Measurements from ENCODE around the gene POLD1.
"Not testable (repeated sequence)": the region's sequence is repeated elsewhere in the genome, so short reads cannot be mapped to it uniquely, and the experiment has no call there.

The POLD1 gene

GRCh38 chr19:50383852-50384684 lies at the start of gene POLD1:
Gene POLD1, plus strand, starts transcription at chr19:50384347. Its CDS starts 14,505 bp downstream, at chr19:50398852.
- peak; percentile 100 for DNase-seq (ENCODE audit: low spot score)

GRCh38 chr19:50334741-50335421 lies 49.3 kb upstream of the POLD1 start:
- DNase-seq (ENCODE audit: low spot score): no peak

GRCh38 chr19:50337031-50337430 lies 47.1 kb upstream of the POLD1 start:
- not testable (repeated sequence) for DNase-seq (ENCODE audit: low spot score)

- DNase-seq (ENCODE audit: low spot score): no peak
Observed at GRCh38 chr19:50340331-50340730, 43.8 kb upstream of the POLD1 start.

- no peak for DNase-seq (ENCODE audit: low spot score)
Observed at GRCh38 chr19:50341091-50341564, 43.0 kb upstream of the POLD1 start.

- DNase-seq (ENCODE audit: low spot score): no peak
Observed at GRCh38 chr19:50344661-50345318, 39.4 kb upstream of the POLD1 start.

DNA sequence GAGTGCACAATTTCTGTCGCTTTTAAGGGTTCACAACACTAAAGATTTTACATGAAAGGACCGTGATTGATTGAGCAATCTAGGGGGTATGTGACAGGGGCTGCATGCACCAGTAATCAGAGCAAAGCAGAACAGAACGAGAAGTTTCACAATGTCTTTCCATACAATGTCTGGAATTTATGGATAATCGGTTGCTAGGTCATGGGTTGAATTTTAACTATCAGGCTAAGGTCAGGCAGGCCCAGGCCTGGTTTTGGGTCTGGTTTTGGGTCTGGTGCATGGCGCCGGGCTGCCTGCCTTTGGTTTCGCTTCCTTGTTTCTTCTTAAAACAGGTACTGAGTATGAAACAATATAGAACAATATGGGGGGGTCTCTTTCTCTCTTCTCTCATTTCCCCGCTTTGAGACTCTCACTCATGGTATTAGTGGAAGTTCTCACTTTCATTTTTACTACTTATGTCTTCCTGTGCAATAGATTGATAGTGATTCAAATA lies 37.0 kb upstream of the POLD1 start:
- not testable (repeated sequence) for DNase-seq (ENCODE audit: low spot score)

DNA sequence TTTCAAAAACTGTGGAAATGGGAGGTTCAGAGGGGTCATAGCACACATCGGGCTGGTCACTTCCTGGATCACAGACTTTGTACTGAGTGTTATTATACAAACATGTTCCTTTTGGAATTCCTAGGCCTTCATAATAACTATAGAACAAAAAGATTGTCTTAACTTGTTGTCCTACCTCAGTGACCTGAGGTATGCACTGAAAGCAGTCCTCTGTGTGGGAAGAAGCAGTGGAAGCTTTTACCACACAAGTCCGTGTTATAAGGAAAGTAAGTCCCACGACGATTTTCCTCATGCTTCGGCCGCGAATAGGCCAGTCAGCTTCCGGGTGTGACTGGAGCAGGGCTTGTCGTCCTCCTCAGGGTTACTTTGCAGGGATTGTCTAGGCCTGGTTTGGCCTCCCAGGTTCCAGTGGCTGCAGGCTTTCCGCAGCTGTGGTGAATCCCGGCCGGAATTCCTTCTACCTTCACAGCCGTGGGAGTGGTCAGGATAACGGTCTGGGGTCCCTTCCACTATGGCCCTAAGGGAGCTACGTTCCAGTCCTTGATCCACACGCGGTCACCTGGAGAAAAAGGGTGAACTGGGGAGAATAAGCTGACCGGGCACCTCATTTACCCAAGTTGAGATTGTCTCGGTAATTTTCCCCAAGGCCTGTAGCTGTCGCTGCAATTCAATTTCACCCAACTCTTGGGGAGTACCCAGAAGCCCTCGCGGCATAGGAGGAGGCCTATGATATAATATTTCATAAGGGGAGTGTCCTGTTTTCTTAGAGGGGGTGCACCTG lies 34.7 kb upstream of the POLD1 start:
- no peak for DNase-seq (ENCODE audit: low spot score)

DNA sequence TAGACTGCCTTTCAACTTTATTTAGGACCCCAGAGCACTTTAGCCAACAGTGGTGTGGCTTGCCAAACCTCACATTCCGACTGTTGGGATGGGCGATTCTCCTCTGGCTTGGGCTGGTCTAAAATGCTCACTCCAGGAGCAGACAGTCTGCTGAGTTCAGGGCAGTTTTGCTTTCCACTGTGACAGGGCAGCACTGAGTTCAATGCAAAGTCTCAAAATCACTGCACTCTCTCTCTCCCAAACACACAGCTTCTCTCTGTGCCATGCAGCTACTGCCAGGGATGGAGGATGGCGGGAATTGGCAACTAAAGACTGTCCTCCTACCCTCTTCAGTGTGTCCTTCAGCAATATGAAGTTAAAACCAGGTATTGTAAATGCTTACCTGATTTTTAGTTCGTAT lies 31.9 kb upstream of the POLD1 start:
- no peak for DNase-seq (ENCODE audit: low spot score)

GRCh38 chr19:50353487-50353880 lies 30.7 kb upstream of the POLD1 start:
- DNase-seq (ENCODE audit: low spot score): not testable (repeated sequence)

DNA sequence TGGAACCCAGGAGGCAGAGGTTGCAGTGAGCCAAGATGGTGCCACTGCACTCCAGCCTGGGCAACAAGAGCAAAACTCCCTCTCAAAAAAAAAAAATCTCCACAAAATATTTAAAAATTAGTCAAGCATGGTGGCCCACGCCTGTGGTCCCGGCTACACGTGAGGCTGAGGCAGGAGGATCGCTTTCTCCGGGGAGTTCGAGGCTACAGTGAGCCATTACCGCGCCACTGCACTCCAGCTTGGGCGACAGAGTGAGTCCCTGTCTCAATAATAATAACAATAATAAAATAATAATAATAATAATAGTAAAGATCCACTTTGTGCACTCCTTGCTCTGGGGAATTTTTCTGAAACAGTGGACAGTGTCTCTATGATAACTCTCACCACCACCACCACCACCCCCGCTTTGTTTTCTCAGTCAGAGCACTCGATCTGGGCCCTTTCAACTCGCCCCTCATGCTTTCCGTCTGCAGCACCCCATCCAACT lies 27.4 kb upstream of the POLD1 start:
- DNase-seq (ENCODE audit: low spot score): no peak

DNA sequence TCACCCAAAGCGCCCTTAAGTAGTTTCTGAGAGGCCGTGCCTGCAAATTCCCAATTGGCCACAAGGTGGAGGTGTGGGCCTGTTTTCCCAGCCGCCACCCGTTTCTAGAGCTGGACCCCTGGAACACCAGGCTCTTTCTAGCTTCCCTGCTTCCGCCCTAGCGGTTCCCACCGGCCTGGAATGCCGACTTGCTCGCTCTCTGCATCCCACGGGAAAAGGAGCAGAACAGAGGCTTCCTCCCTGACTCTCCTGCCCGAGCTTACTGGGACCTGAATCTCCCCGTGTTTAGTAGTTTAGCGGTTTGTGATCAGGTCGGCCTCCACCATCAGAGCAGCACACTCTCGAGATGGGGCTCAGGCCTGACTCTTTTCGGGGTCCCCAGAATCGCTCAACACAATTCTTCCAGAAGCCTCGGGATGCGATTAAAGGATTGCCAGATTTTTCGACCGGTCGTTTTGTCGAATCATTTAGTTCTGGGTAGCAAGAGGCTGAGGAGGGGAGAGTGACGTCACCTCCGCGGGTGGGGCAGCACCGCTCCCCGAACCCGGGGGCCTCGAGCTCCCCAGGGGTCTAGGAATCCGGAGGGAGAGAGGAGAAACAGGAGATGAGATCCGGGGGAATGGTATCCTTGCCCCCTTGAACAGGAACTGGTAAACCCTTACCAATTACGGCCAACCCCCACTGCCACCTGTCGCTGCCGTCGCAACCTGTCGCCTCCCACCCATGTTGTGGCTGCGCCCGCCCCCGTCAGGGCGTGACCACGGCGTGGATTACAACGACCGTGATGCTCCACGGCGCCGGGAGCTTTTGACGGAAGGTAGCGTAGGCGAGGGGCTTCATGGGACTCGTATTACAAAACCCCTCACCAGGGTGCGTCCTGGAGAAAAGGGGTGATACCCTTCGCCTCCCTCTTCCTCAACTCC lies 26.7 kb upstream of the POLD1 start:
- peak; percentile 69 for DNase-seq (ENCODE audit: low spot score)

- DNase-seq (ENCODE audit: low spot score): peak; percentile 34
Observed at GRCh38 chr19:50358483-50359327, 25.4 kb upstream of the POLD1 start.

- no peak for DNase-seq (ENCODE audit: low spot score)
Observed at GRCh38 chr19:50359328-50359818, 24.8 kb upstream of the POLD1 start.

DNA sequence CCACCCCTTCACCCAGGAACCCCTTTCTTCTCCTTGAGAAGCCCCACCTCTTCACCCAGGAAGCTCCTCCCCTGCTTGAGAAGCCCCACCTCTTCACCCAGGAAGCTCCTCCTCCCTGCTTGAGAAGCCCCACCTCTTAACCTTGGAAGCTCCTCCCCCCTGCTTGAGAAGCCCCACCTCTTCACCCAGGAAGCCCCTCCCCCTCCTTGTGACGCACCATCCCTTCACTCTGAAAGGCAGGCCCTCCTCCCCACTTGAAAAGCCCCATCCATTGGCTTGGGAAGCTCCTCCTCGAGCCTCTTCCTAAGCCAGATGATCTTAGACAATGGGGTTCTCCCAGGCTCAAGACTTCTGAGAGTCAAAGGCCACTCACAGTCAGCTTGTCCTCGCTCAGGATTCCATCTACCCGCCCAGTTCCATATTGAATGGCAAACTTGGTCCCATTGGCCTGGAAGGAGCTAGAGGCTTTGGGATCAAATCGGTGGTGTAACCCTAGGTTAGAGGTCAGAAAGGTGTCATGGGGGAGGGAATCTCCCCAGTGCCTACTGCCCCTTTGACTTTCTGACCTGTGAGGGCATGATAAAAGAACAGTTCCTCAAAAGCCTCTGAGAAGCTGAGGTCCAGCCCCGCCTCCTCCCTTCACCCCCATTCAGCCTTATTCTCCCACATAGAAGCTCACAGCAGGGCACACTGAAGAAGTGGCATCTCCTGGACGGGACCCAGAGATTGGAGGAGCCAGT lies 22.7 kb upstream of the POLD1 start:
- DNase-seq (ENCODE audit: low spot score): peak; percentile 26

DNA sequence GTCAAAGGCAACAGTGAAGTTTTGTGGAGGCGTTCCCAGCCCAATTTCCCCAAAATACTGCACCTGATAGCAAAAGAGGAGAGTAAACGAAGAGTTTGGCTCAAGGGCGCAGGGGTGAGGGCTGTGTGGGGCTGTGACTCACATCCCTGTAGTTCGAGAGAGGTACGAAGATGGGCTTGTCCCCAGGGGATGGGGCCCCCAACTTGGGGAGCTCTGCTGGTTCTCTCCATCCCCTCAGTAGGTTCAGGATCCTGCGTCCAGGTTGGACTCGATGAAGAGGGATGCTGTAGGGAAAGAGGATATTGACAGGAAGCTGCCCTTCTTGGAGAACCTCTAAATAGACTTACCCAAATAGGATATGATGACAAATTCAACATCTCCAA lies 22.1 kb upstream of the POLD1 start:
- no peak for DNase-seq (ENCODE audit: low spot score)

GRCh38 chr19:50362656-50363424 lies 21.3 kb upstream of the POLD1 start:
- no peak for DNase-seq (ENCODE audit: low spot score)

Measured in hematopoietic multipotent progenitor cell treated with erythropoietin and hydrocortisone succinate and interleukin-3 and kit ligand, for 15 days (in vitro differentiated cells).